ENCODE measurements around the gene A2M. TPM values are rescaled to one million over a fixed set of nuclear protein-coding genes. Genes with fewer than 3 reads are reported as not detected.

The A2M gene
- total RNA-seq, 8 experiments from 2014 or later: 0.38 to 223 (median 1.0) TPM; not detected in 1

- peak in 4 of 8 experiments; percentile 49 to 79 (median 70) for ATAC-seq (replicated peaks in 6 of 8)
- H3K27ac ChIP-seq: no peak overlapping the region
- in situ Hi-C loops (cut with MboI; ENCODE audit: low pct_unique_long_range_greater_than_20kb in 2 of 9, low sequenced_read_pairs in 9 of 9, unreplicated experiment in 9 of 9): loop anchor here in 5 of 9 experiments (10.0 to 25.0 kb wide), 4 partner anchors 362 to 512 kb away; partner anchors contain the start of genes RIMKLB (in 2 of the 5), CLEC4E (in 1 of the 5) and MFAP5 (in 1 of the 5)
- no peaks in the 10 kb centered on the region for H3K4me1 ChIP-seq (replicated peaks in 1 of 2)
- no peak overlapping the region for H3K4me3 ChIP-seq
- 13 to 60% (median 28%) methylated on average over 1 to 6 of the region's 6 CpGs for WGBS, 10 experiments
Observed at GRCh38 chr12:9049520-9050133, 66.1 kb downstream of the A2M start.

DNA sequence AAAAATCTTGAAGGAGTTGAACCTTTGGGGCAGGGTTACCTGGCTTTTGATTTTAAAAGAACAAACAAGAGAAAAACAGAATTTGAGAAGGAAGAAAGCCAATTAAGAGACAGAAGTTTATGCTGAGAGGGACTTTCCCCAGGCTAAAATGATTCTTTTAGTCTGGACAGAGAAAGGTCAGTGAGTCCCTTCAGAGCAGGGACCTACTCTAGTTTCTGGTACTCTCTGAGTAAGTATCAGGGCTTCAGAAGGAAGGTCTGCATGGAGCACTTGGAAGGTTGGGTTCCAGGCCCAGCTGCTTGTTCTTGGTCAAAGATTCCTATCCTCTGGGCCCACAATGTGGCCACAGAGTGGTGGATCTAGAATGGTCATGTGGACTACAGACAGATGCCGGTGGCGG is 66.8 kb downstream of the A2M start:
- Histone ChIP-seq H3K4me1 (replicated peaks in 1 of 2) (no peaks in the 10 kb centered on the region), H3K4me3 (no peak overlapping the region), H3K27ac (no peak overlapping the region)
- in situ Hi-C loops (cut with MboI; ENCODE audit: low pct_unique_long_range_greater_than_20kb in 2 of 9, low sequenced_read_pairs in 9 of 9, unreplicated experiment in 9 of 9): loop anchor here in 5 of 9 experiments (10.0 to 25.0 kb wide), 4 partner anchors 362 to 512 kb away; partner anchors contain the start of genes RIMKLB (in 2 of the 5), CLEC4E (in 1 of the 5) and MFAP5 (in 1 of the 5)
- 79 to 100% (median 95%) methylated on average over 1 to 2 of the region's 2 CpGs; no CpG with 5 or more reads in 7 of the 10 experiments for WGBS, 10 experiments
- ATAC-seq (replicated peaks in 6 of 8): no peak

DNA sequence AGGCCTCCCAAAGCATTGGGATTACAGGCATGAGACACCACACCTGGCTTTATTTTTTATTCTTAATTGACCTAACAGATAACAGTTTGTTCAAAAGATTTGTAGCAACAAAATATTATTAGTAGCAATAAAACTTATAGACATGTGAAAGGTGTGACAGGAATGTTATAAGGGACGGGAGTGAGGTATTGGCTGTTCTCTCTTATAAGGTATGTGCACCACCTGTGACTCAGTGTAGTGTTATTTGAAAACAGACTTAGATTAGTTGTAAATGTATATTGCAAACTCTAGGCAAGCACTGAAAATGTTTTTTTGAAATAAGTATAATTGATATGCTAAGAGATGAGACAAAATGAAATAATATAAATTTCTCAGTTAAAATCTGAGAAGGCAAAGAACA is 68.6 kb downstream of the A2M start:
- 0 to 100% (median 80%) methylated on average over 1 of the region's 1 CpG; no CpG with 5 or more reads in 1 of the 10 experiments for WGBS, 10 experiments
- H3K4me1 ChIP-seq (replicated peaks in 1 of 2): no peaks in the 10 kb centered on the region
- no peak overlapping the region for H3K27ac ChIP-seq
- in situ Hi-C loops (cut with MboI; ENCODE audit: low pct_unique_long_range_greater_than_20kb in 2 of 9, low sequenced_read_pairs in 9 of 9, unreplicated experiment in 9 of 9): loop anchor here in 5 of 9 experiments (10.0 to 25.0 kb wide), 4 partner anchors 360 to 510 kb away; partner anchors contain the start of genes RIMKLB (in 2 of the 5), CLEC4E (in 1 of the 5) and MFAP5 (in 1 of the 5)
- no peak for ATAC-seq (replicated peaks in 6 of 8)
- H3K4me3 ChIP-seq: no peak overlapping the region

DNA sequence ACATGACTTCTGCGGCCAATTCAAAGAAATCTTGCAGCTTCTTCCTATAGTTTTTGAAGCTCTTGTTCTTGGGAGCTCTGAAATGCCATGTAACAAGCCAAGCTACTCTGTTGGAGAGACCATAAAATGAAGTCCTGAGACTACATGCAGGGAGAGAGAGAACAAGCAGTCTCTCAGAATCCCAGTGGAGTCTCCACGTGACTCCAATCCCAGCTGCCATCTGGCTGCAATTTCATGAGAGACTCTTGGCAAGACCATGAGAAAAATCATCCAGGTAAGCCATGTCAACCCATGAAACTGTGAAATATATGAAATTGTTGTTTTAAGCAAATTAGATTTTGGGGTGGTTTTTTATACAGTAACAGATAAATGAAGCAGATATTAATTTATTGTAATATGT is 72.0 kb downstream of the A2M start:
- ATAC-seq (replicated peaks in 6 of 8): no peak
- in situ Hi-C loops (cut with MboI; ENCODE audit: low pct_unique_long_range_greater_than_20kb in 2 of 9, low sequenced_read_pairs in 9 of 9, unreplicated experiment in 9 of 9): loop anchor here in 5 of 9 experiments (10.0 to 25.0 kb wide), 4 partner anchors 356 to 506 kb away; partner anchors contain the start of genes RIMKLB (in 2 of the 5), CLEC4E (in 1 of the 5) and MFAP5 (in 1 of the 5)
- WGBS, 10 experiments: 0 to 100% (median 78%) methylated on average over 1 to 2 of the region's 2 CpGs; no CpG with 5 or more reads in 2 of the 10 experiments
- Histone ChIP-seq H3K27ac (no peak overlapping the region), H3K4me3 (no peak overlapping the region), H3K4me1 (replicated peaks in 1 of 2) (no peaks in the 10 kb centered on the region)

GRCh38 chr12:9041321-9041720 is 74.4 kb downstream of the A2M start:
- WGBS, 10 experiments: 0 to 100% (median 17%) methylated on average over 1 of the region's 1 CpG; no CpG with 5 or more reads in 3 of the 10 experiments
- no peak overlapping the region for H3K4me3 ChIP-seq
- no peaks in the 10 kb centered on the region for H3K4me1 ChIP-seq (replicated peaks in 1 of 2)
- H3K27ac ChIP-seq: no peak overlapping the region
- peak in 2 of 8 experiments; percentile 49 to 64 for ATAC-seq (replicated peaks in 6 of 8)
- in situ Hi-C loops (cut with MboI; ENCODE audit: low pct_unique_long_range_greater_than_20kb in 2 of 9, low sequenced_read_pairs in 9 of 9, unreplicated experiment in 9 of 9): loop anchor here in 5 of 9 experiments (10.0 to 25.0 kb wide), 4 partner anchors 354 to 504 kb away; partner anchors contain the start of genes RIMKLB (in 2 of the 5), CLEC4E (in 1 of the 5) and MFAP5 (in 1 of the 5)

GRCh38 chr12:9040484-9041186 is 75.1 kb downstream of the A2M start:
- ATAC-seq (replicated peaks in 6 of 8): no peak
- H3K4me3 ChIP-seq: no peak overlapping the region
- in situ Hi-C loops (cut with MboI; ENCODE audit: low pct_unique_long_range_greater_than_20kb in 2 of 9, low sequenced_read_pairs in 9 of 9, unreplicated experiment in 9 of 9): loop anchor here in 5 of 9 experiments (10.0 to 25.0 kb wide), 4 partner anchors 353 to 503 kb away; partner anchors contain the start of genes RIMKLB (in 2 of the 5), CLEC4E (in 1 of the 5) and MFAP5 (in 1 of the 5)
- H3K27ac ChIP-seq: no peak overlapping the region
- no peaks in the 10 kb centered on the region for H3K4me1 ChIP-seq (replicated peaks in 1 of 2)
- 0 to 100% (median 68%) methylated on average over 1 to 5 of the region's 5 CpGs; no CpG with 5 or more reads in 3 of the 10 experiments for WGBS, 10 experiments

DNA sequence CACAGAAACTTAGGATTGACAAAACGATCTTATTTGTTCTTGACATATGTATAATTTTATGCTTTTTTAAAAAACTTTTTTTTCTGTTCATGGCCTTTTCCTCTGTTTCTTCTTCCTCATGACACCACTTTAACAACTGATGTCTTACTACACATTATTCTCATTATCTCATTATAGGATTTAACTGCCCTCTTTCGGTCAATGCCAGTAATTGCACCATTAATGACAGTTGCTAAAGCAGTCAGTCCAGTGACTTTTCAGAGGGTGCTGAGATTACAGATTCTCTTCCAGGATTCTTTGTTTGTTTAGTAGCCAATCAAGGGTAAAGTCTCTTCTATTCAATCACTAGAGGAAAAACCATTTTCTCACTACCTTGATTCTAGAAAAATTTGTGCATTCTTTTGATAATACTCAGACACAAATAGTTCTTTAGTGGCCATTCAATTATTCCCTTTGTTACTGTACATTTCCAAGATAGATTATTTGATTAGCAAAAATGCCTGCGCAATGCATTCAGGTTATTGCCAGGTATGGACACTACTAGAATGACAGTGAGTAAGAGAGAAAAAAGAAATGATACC is 76.2 kb downstream of the A2M start:
- Histone ChIP-seq H3K4me3 (no peak overlapping the region), H3K4me1 (replicated peaks in 1 of 2) (no peaks in the 10 kb centered on the region), H3K27ac (no peak overlapping the region)
- in situ Hi-C loops (cut with MboI; ENCODE audit: low pct_unique_long_range_greater_than_20kb in 2 of 9, low sequenced_read_pairs in 9 of 9, unreplicated experiment in 9 of 9): loop anchor here in 4 of 9 experiments (10.0 to 25.0 kb wide), 4 partner anchors 85 to 502 kb away; partner anchors contain the start of genes RIMKLB (in 2 of the 4), CLEC4E (in 1 of the 4) and MFAP5 (in 1 of the 4)
- ATAC-seq (replicated peaks in 6 of 8): peak in 6 of 8 experiments; percentile 44 to 84 (median 74)
- WGBS, 10 experiments: 0 to 27% (median 9%) methylated on average over 1 to 3 of the region's 3 CpGs

DNA sequence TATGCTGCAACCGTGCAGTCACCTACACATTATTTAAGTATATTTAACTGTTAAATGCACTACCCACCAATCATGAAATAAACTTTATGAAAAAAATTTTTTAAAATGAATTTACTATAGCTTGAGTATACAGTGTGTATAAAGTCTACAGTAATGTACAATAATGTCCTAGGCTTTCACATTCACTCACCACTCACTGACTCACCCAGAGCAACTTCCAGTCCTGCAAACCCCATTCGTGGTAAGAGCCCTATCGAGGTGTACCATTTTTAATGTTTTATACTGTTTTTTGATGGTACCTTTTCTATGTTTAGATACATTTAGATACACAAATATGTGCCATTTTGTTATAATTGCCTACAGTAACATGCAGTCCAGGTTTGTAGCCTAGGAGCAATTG is 78.3 kb downstream of the A2M start:
- ATAC-seq (replicated peaks in 6 of 8): no peak
- 10 to 100% (median 71%) methylated on average over 1 to 3 of the region's 3 CpGs; no CpG with 5 or more reads in 2 of the 10 experiments for WGBS, 10 experiments
- no peak overlapping the region for H3K4me3 ChIP-seq
- H3K4me1 ChIP-seq (replicated peaks in 1 of 2): no peaks in the 10 kb centered on the region
- no peak overlapping the region for H3K27ac ChIP-seq
- in situ Hi-C loops (cut with MboI; ENCODE audit: low pct_unique_long_range_greater_than_20kb in 2 of 9, low sequenced_read_pairs in 9 of 9, unreplicated experiment in 9 of 9): loop anchor here in 4 of 9 experiments (10.0 to 25.0 kb wide), 4 partner anchors 83 to 500 kb away; partner anchors contain the start of genes RIMKLB (in 2 of the 4), CLEC4E (in 1 of the 4) and MFAP5 (in 1 of the 4)

GRCh38 chr12:9036227-9036626 is 79.5 kb downstream of the A2M start:
- 13 to 100% (median 80%) methylated on average over 1 to 6 of the region's 6 CpGs; no CpG with 5 or more reads in 2 of the 10 experiments for WGBS, 10 experiments
- ATAC-seq (replicated peaks in 6 of 8): no peak
- no peak overlapping the region for H3K27ac ChIP-seq
- no peaks in the 10 kb centered on the region for H3K4me1 ChIP-seq (replicated peaks in 1 of 2)
- in situ Hi-C loops (cut with MboI; ENCODE audit: low pct_unique_long_range_greater_than_20kb in 2 of 9, low sequenced_read_pairs in 9 of 9, unreplicated experiment in 9 of 9): loop anchor here in 4 of 9 experiments (10.0 to 25.0 kb wide), 4 partner anchors 81 to 499 kb away; partner anchors contain the start of genes RIMKLB (in 2 of the 4), CLEC4E (in 1 of the 4) and MFAP5 (in 1 of the 4)
- no peak overlapping the region for H3K4me3 ChIP-seq

- ATAC-seq (replicated peaks in 6 of 8): no peak
- H3K4me3 ChIP-seq: no peak overlapping the region
- no peaks in the 10 kb centered on the region for H3K4me1 ChIP-seq (replicated peaks in 1 of 2)
- in situ Hi-C loops (cut with MboI; ENCODE audit: low pct_unique_long_range_greater_than_20kb in 2 of 9, low sequenced_read_pairs in 9 of 9, unreplicated experiment in 9 of 9): loop anchor here in 4 of 9 experiments (10.0 to 25.0 kb wide), 4 partner anchors 79 to 497 kb away; partner anchors contain the start of genes RIMKLB (in 2 of the 4), CLEC4E (in 1 of the 4) and MFAP5 (in 1 of the 4)
- 47 to 100% (median 93%) methylated on average over 2 to 6 of the region's 6 CpGs for WGBS, 10 experiments
- no peak overlapping the region for H3K27ac ChIP-seq
Observed at GRCh38 chr12:9034095-9034494, 81.6 kb downstream of the A2M start.

DNA sequence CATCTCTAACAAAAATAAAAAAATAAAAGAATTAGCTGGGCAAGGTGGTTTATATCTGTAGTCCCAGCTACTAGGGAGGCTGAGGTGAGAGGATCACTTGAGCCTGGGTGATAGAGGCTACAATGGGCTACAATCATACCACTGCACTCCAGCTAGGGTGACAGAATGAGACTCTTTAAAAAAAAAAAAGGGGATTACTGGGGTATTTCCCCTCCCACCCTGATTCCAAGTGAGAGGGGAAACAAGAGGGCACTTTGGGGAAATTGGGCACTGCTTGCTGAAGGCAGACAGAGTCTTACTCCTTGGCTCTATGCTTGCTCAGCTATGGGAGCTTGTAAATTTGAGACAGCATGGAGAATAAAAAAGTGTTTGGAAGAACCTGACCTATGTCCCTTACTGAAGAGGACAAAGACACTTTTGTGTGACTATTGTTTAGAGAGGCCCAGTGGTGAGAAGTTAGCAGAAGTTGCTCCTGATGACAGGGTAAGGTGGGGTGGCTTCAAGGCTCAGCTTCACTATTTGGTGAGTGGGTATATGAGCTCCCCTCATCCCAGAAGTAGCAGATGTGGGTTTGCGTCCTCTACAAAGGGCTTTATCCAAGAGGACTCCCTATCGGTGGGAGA is 82.3 kb downstream of the A2M start:
- 100% methylated on average over 1 of the region's 2 CpGs; no CpG with 5 or more reads in 9 of the 10 experiments for WGBS, 10 experiments
- in situ Hi-C loops (cut with MboI; ENCODE audit: low pct_unique_long_range_greater_than_20kb in 2 of 9, low sequenced_read_pairs in 9 of 9, unreplicated experiment in 9 of 9): loop anchor here in 4 of 9 experiments (10.0 to 25.0 kb wide), 4 partner anchors 79 to 496 kb away; partner anchors contain the start of genes RIMKLB (in 2 of the 4), CLEC4E (in 1 of the 4) and MFAP5 (in 1 of the 4)

More for the DNA sequence above, 82.3 kb downstream of the A2M start:
- no peak overlapping the region for H3K27ac ChIP-seq
- no peak overlapping the region for H3K4me3 ChIP-seq
- no peak for ATAC-seq (replicated peaks in 6 of 8)
- H3K4me1 ChIP-seq (replicated peaks in 1 of 2): no peaks in the 10 kb centered on the region

Measured in motor neuron (in vitro differentiated cells).